GM10266 (cell line): ENCODE results near the gene CYP2E1.
"Not testable (repeated sequence)": the region's sequence is repeated elsewhere in the genome, so short reads cannot be mapped to it uniquely, and the experiment has no call there.

ENCODE experiments used
- DNase-seq: peaks from one replicate; pipeline ENCODE4 v3.0.0; 2012; ENCODE audit errors: extremely low spot score
- TF ChIP-seq, protein P1 (sequence below): IDR thresholded peaks from 2 replicates; pipeline ENCODE4 v1.5.1; 2012; ENCODE audit warnings: mild to moderate bottlenecking, low read depth; ENCODE audit not compliant: control insufficient read depth, insufficient read depth; ENCODE audit errors: missing control alignments

Gene CYP2E1

DNA sequence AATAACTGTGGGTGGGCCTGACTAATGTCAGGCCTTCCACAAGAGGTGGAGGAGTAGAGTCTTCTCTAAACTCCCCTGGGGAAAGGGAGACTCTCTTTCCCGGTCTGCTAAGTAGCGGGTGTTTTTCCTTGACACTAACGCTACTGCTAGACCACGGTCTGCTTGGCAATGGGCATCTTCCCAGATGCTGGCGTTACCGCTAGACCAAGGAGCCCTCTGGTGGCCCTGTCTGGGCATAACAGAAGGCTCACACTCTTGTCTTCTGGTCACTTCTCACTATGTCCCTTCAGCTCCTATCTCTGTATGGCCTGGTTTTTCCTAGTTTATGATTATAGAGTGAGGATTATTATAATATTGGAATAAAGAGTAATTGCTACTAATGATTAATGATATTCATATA lies 29.8 kb upstream of the CYP2E1 start:
- DNase-seq = not testable (repeated sequence)
- TF ChIP-seq, protein P1, sequence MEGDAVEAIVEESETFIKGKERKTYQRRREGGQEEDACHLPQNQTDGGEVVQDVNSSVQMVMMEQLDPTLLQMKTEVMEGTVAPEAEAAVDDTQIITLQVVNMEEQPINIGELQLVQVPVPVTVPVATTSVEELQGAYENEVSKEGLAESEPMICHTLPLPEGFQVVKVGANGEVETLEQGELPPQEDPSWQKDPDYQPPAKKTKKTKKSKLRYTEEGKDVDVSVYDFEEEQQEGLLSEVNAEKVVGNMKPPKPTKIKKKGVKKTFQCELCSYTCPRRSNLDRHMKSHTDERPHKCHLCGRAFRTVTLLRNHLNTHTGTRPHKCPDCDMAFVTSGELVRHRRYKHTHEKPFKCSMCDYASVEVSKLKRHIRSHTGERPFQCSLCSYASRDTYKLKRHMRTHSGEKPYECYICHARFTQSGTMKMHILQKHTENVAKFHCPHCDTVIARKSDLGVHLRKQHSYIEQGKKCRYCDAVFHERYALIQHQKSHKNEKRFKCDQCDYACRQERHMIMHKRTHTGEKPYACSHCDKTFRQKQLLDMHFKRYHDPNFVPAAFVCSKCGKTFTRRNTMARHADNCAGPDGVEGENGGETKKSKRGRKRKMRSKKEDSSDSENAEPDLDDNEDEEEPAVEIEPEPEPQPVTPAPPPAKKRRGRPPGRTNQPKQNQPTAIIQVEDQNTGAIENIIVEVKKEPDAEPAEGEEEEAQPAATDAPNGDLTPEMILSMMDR = peak; percentile 23

DNA sequence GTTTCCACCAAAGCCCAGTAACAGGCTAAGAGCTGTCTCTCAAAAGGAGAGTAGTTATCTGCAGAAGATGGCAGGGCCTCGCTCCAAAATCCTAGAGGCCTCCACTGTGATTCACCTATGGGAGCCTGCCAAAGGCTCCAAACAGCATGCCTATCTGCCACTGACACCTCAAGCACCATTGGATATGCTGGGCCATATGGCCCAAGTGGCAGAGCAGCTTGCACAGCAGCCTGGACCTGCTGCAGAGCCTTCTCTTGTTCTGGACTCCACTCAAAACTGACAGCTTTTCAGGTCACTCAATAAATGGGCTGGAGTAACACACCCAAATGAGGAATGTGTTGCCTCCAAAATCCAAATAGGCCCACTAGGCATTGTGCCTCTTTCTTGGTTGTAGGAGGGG lies 28.0 kb upstream of the CYP2E1 start:
- DNase-seq = not testable (repeated sequence)

DNA sequence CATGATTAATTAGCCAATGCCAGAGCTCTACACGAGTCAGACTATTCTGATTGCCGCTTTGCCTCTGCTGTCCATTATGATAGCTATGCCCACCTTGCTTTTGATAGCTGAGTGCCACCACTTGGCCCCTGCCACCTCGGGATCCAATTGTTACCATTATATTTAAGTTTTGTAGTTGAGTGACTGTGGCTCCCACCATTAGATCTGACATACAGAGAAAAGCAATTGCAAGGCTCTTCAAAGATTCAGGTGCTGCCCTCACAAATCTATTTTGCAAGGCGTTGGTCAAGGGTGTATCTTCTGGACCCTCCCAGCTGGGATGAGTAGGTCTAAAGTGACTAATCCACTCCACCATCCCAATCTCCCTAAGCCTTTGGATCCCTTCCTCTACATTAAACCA lies 26.3 kb upstream of the CYP2E1 start:
- not testable (repeated sequence) for DNase-seq

DNA sequence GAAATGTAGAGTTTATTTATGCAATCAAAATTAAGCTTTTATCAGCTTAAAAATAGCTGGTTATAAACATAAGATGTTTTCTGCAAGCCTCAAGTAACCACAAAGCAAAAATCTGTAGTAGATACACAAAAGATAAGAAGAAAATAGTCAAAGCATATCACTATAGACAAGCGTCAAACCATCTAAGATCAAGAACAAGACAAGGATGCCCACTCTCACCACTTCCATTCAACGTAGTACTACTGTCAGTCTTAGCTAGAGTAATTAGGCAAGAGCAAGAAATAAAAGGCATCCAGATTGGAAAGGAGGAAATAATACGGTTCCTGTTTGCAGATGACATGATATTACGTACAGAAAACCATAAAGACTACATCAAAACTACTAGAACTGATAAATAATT lies 17.5 kb upstream of the CYP2E1 start:
- TF ChIP-seq, protein P1 = no peak

DNA sequence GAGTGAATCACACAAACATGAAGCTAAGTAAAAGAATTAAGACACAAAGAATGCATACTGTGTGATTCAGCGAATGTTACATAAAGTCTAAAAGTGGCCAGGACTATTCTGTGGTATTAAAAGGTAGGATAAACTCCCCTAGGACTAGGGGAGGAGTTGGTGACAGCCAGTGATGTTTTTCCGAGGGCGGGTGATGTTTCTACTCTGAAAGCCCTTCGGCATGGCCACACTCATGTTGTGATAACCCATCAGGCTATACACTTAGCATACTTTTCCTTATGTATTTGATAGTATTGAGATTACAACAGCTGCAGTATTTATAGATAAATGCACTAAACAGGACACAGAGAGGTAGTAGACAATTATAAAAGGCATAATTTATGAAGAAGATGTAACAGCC lies 15.8 kb upstream of the CYP2E1 start:
- TF ChIP-seq, protein P1 = no peak
- DNase-seq = no peak

More for the DNA sequence above, 17.5 kb upstream of the CYP2E1 start:
- no peak for DNase-seq

DNA sequence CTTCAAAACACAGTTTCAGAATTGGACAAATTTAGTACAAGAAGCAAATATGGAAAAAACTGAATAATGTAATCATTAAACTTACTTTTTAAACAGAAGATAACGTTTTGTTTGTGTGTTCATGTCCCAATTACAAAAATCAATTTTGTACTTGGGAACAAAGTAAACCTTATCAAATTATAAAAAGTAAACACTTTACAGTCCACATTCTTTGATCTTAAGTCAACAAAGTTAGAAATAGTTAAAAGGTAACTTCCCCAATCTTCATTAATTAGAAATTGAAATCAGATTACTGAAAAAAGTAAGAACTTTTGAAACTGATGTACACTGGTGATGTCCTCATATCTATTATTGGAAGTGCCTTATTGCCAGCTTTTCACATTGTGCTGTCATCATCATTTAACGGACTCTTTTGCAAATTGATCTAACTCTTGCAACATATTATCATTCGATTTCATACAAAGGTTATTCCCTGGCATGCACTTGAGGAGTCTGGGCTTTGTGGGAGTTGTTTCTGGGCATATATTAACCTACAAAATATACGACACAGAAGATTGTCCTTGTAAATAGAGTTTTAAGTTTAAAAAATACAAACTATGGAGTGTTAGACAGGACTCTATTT lies 15.1 kb upstream of the CYP2E1 start:
- TF ChIP-seq, protein P1 = no peak
- DNase-seq = no peak

DNA sequence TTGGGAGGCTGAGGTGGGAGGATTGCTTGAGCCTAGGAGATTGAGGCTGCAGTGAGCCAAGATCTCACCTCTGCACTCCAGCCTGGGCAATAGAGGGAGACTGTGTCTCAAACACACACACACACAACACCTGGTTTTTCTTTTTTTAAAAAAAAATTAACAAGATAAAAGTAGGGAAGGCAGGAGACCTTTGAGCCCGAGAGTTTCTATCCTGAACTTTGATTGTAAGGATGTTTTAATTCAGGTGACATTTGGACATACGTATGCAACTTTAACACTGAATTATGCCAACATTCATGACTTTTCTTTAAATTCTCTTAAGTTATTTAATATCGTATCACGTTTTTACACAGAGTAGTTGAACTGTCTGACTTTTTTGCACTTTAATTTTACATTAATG lies 11.7 kb upstream of the CYP2E1 start:
- TF ChIP-seq, protein P1 = no peak
- no peak for DNase-seq

DNA sequence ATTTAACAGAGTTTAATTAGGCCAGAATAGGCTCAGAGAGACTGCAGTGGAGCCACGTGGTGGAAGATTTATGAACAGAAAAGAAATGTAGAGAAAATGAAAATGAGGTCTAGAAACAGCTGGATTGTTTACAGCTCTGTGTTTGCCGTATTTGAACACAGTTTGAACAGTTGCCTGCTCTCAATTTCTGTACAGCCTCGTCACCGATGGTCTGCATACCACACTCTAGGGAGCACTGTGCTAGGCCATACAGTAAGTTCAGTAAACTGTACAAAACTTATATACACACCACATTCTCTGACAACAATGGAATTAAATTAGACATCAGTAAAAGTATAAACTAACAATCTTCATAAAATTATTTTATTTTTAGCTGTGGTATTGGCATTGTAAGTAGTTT lies 11.1 kb upstream of the CYP2E1 start:
- TF ChIP-seq, protein P1 = no peak
- DNase-seq = no peak

DNA sequence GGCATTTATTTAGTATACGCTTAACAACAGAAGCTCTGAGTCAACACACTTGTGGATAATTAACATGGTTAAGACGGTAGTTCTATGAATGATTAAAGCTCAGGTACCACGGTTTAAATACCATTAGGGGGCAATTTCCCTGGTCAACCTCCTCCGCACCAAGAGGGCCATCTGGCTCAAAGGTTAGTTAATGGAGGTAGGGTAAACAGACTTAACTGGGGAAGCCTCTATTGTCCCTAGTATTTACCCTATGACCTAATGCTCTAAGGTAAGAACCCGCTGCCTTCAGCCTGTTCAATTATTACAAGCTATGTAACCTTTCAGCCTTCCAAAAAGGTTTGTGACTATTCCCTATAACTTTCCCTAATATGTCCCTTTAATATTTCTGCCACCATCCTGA lies 8.6 kb upstream of the CYP2E1 start:
- DNase-seq = not testable (repeated sequence)
